SK-N-MC (cell line): ENCODE data around the gene ACTN3.

Experiments used
- EZH2 ChIP-seq: fragments of 200-600 bp; sonication (generic); IDR thresholded peaks from one replicate; pipeline ENCODE4 v1.6.1; 2017; ENCODE audit warnings: antibody characterized with exemption
- POLR2AphosphoS5 ChIP-seq: IDR thresholded peaks from 2 replicates; pipeline ENCODE4 v1.6.1; 2012; ENCODE audit warnings: mild to moderate bottlenecking, low read depth, low read length, borderline replicate concordance

DNA sequence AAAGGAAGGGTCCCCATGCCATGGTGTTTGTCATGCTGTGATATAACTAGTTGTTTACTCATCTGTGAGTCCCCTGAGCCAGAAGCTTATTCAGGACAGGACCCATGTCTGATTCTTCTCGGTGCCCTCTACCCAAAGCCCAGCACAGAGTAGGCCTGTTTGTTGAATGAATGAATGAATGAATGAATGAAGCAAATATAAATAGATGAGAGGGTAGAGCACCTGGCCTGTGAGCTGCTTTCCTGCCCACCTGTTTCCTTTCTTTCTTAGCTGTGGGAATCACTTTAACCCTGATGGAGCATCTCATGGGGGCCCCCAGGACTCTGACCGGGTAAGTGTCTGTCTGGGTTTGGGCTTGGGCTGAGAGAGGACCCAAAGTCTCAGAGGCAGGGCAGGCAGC, 53.5 kb downstream of the ACTN3 start:
- TF ChIP-seq EZH2 (no peak), POLR2AphosphoS5 (no peak)
